Liver (tissue), 9 donors: ENCODE results near the gene KIF26A. TPM values are rescaled to one million over a fixed set of nuclear protein-coding genes. Genes with fewer than 3 reads are reported as not detected.

Experiments used
- DNase-seq: peaks from one replicate; pipeline ENCODE4 v3.0.0-alpha.2; 2017; ENCODE audit warnings: low spot score
- H3K27ac ChIP-seq, 2 donors: one replicate each; pipeline ENCODE4 v1.7.0; 2013; ENCODE audit warnings: inconsistent platforms in 2 of 2, low read length in 2 of 2, control low read depth in 1 of 2, low read depth in 1 of 2, mild to moderate bottlenecking in 1 of 2
- H3K27me3 ChIP-seq, 4 donors: one replicate each; pipeline versions ENCODE4 v1.6.1 to v1.7.0; 2013; ENCODE audit warnings: low read length in 3 of 4, inconsistent platforms in 1 of 4, mild to moderate bottlenecking in 1 of 4, moderate library complexity in 1 of 4; ENCODE audit not compliant: control insufficient read depth in 4 of 4, insufficient read depth in 4 of 4
- H3K36me3 ChIP-seq, 4 donors: one replicate each; pipeline versions ENCODE4 v1.6.1 to v1.7.0; 2013; ENCODE audit warnings: low read length in 3 of 4, mild to moderate bottlenecking in 3 of 4, low read depth in 1 of 4, moderate library complexity in 1 of 4; ENCODE audit not compliant: control insufficient read depth in 4 of 4, insufficient read depth in 3 of 4
- H3K4me1 ChIP-seq, 4 donors: one replicate each; pipeline versions ENCODE4 v1.6.1 to v1.7.0; 2013; ENCODE audit warnings: low read length in 3 of 4, mild to moderate bottlenecking in 3 of 4, moderate library complexity in 1 of 4; ENCODE audit not compliant: control insufficient read depth in 4 of 4, insufficient read depth in 4 of 4
- H3K4me3 ChIP-seq, 3 donors: one replicate each; pipeline versions ENCODE4 v1.6.1 to v1.7.0; 2013; ENCODE audit warnings: low read length in 3 of 3, control low read depth in 1 of 3, low read depth in 1 of 3, mild to moderate bottlenecking in 1 of 3
- H3K9ac ChIP-seq, 2 donors: one replicate each; pipeline ENCODE4 v1.7.0; 2013; ENCODE audit warnings: low read length in 2 of 2, mild to moderate bottlenecking in 2 of 2, moderate library complexity in 2 of 2, control low read depth in 1 of 2, low read depth in 1 of 2
- H3K9me3 ChIP-seq, 4 donors: one replicate each; pipeline versions ENCODE4 v1.6.1 to v1.7.0; 2013; ENCODE audit warnings: low read length in 3 of 4; ENCODE audit not compliant: control insufficient read depth in 4 of 4
- EGR1 ChIP-seq, 2 donors: IDR thresholded peaks; 2 replicates each; pipeline ENCODE4 v1.6.1; 2016 to 2018; ENCODE audit warnings: antibody characterized with exemption in 2 of 2, low read depth in 2 of 2
- FOXA1 ChIP-seq: IDR thresholded peaks from 2 replicates; pipeline ENCODE4 v1.6.1; 2016; ENCODE audit warnings: antibody characterized with exemption
- FOXA2 ChIP-seq: IDR thresholded peaks from 2 replicates; pipeline ENCODE4 v1.6.1; 2016; ENCODE audit warnings: antibody characterized with exemption
- GABPA ChIP-seq, 2 donors: IDR thresholded peaks in 1 of 2; conservative IDR thresholded peaks in 1 of 2; 2 replicates each; pipeline ENCODE4 v1.6.1; 2016; ENCODE audit warnings: antibody characterized with exemption in 2 of 2, mild to moderate bottlenecking in 1 of 2, moderate library complexity in 1 of 2
- HNF4A ChIP-seq, 2 donors: conservative IDR thresholded peaks; 2 replicates each; pipeline ENCODE4 v1.6.1; 2016; ENCODE audit warnings: antibody characterized with exemption in 2 of 2, mild to moderate bottlenecking in 2 of 2
- HNF4G ChIP-seq: IDR thresholded peaks from 2 replicates; pipeline ENCODE4 v1.6.1; 2016; ENCODE audit warnings: antibody characterized with exemption
- JUND ChIP-seq, 2 donors: IDR thresholded peaks; 2 replicates each; pipeline ENCODE4 v1.6.1; 2016; ENCODE audit warnings: antibody characterized with exemption in 2 of 2
- NR2F2 ChIP-seq: IDR thresholded peaks from 2 replicates; pipeline ENCODE4 v1.6.1; 2016; ENCODE audit warnings: antibody characterized with exemption
- RAD21 ChIP-seq, 2 donors: IDR thresholded peaks; 2 replicates each; pipeline ENCODE4 v1.6.1; 2016; ENCODE audit warnings: antibody characterized with exemption in 2 of 2, mild to moderate bottlenecking in 2 of 2
- RXRA ChIP-seq, 2 donors: IDR thresholded peaks; 2 replicates each; pipeline ENCODE4 v1.6.1; 2017 to 2018; ENCODE audit warnings: antibody characterized with exemption in 2 of 2, mild to moderate bottlenecking in 1 of 2
- SP1 ChIP-seq: IDR thresholded peaks from 2 replicates; pipeline ENCODE4 v1.6.1; 2018; ENCODE audit warnings: antibody characterized with exemption, mild to moderate bottlenecking
- TAF1 ChIP-seq: conservative IDR thresholded peaks from 2 replicates; pipeline ENCODE4 v1.6.1; 2016; ENCODE audit warnings: antibody characterized with exemption, mild to moderate bottlenecking
- YY1 ChIP-seq: IDR thresholded peaks from 2 replicates; pipeline ENCODE4 v1.6.1; 2016; ENCODE audit warnings: antibody characterized with exemption, mild to moderate bottlenecking
- WGBS: extraction: QIAGEN DNeasy Blood & Tissue Kit; methylation state at CpG from one replicate; pipeline ENCODE4 v1.1.7; 2013; 5-methylcytosine and 5-hydroxymethylcytosine counted together
- polyA plus RNA-seq, 2 donors: library from polyadenylated mRNA; stranded (reverse) in 1 of 2; unstranded in 1 of 2; fragments of 200-250 nt in 1 of 2; fragments of >200 nt in 1 of 2; fragmentation: Nextera tagmentation in 1 of 2; extraction: Ambion mirVana in 1 of 2; gene quantifications; one replicate each; pipeline versions ENCODE4 v1.2.1 to v1.2.3, GENCODE V29; 2013 to 2015
- total RNA-seq, 2 donors: library from RNA; depleted of rRNA; stranded (reverse); fragments of >200 nt; gene quantifications; one replicate each; pipeline ENCODE4 v1.2.3, GENCODE V29; 2014
- TF ChIP-seq, protein P1 (sequence below): IDR thresholded peaks from 2 replicates; pipeline ENCODE4 v1.6.1; 2016; ENCODE audit warnings: antibody characterized with exemption
- TF ChIP-seq, protein P2 (sequence below): IDR thresholded peaks from 2 replicates; pipeline ENCODE4 v1.6.1; 2016; ENCODE audit warnings: antibody characterized with exemption
- TF ChIP-seq, protein P3 (sequence below): IDR thresholded peaks from 2 replicates; pipeline ENCODE4 v1.6.1; 2016; ENCODE audit warnings: antibody characterized with exemption, mild to moderate bottlenecking
- TF ChIP-seq, protein P4 (sequence below): IDR thresholded peaks from 2 replicates; pipeline ENCODE4 v1.6.1; 2016; ENCODE audit warnings: antibody characterized with exemption
- TF ChIP-seq, protein P5 (sequence below): fragments of 150-350 bp; IDR thresholded peaks from 2 replicates; pipeline ENCODE4 v1.5.1; 2017; ENCODE audit warnings: improper control_type of control experiment, low read depth, low read length; ENCODE audit not compliant: missing input control
- donor health status: healthy.
- donor health status: healthy.
- donor health status: healthy.
- donor health status: healthy.
- donor health status: healthy.

The KIF26A gene
- total and polyA plus RNA-seq, 4 donors = 0.07 to 10.2 (median 1.3) TPM

DNA sequence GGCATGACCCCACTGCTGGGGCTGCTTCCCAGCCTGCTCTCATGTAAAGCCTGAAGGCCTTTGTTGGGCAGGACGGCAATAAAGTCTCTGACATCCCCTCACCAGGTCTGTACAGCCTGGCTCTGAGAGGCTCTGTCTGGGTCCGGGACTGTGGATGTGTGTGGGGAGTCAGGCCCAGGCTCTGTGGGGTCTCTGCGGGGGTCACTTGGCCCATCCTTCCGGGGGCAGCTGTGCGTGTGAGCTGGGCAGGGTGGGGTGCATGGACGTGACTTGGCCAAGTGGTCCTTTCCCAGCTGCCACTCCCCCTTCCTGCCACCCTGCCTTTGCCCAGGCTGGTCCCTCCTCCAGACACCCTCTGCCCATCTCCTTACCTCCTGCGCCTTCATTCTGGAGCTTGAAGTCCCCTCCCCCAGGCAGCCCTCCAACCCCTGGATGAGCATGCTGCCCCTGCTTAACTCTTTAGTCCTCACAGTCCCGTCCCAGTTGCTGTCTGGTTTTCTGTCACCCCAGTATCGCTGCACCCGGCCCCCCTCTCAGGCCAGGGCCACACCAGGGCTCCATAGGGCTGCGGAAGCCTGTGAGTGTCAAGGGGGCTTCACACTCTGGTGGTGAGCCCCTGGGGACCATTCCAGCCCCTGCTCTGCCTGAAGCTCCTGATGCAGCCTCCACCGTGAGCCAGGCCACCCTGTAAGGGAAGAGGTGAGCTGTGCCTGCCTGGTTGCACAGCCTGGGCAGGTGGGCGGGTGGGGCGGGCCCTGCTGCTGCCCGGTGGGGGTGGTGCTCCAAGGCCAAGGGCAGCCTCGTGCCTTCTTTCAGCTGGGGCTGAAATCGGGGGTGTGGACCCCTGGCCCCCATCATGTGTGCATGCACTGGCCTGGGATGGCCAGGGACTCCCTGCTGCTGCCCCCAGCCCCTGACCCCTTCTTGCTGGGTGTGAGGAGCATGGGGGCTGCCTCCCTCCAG is 25.5 kb upstream of the KIF26A start:
- DNase-seq = no peak

DNA sequence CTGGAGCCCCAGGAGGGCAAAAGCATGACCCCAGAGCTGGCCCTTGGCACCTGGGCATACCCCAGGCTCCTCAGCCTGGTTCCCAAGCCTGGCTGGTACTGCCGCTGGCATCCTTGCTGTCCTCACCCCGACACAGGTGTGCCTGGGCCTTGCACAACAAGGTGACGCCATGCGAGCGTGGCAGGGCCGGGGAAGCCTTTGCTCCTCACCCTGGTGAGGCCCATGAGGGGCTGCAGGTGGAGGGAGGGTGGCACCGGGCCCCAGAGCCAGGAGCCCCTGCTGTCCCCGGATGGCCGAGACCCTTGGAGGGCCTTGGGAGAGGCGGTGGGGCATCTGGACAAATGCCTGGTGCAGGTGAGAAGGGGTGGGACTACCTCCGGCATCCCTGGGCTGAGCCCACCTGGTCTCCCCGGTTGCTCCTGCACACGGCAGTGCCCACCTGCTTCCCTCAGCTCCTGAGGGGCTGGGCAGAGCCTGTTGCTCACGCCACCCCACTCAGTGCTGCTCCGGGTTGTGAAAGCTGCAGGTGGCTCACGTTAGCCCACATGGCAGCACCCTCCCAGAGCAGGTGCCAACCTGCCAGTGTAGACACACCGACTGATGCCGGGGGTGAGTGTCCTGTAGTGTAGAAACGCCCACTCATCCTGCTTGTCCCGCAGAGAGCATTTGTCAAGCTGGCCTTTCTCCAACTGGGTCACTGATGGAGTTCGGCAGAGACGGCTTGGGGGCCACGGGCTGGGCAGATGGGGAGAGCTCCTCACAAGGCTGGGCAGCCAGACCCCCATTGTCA is 24.6 kb upstream of the KIF26A start:
- WGBS = 65% methylated on average over 23 of the region's 23 CpGs
- peaks cover 5 to 16% (median 10%) of the 10 kb centered on the region in 4 donors for H3K4me1 ChIP-seq
- no peaks in the 10 kb centered on the region for H3K27me3 ChIP-seq
- DNase-seq = no peak
- H3K4me3 ChIP-seq = no peak overlapping the region
- TF ChIP-seq FOXA1 = no peak
- TF ChIP-seq HNF4A (conservative IDR thresholded peaks at IDR 0.05) = no peak
- TF ChIP-seq YY1 = no peak
- TF ChIP-seq TAF1 = no peak
- no peak for TF ChIP-seq HNF4G
- no peak for TF ChIP-seq GABPA (IDR thresholded peaks at IDR 0.05 in 1 of 2, conservative IDR thresholded peaks at IDR 0.05 in 1 of 2)
- no peak for TF ChIP-seq NR2F2
- TF ChIP-seq RXRA (IDR thresholded peaks at IDR 0.05) = no peak
- TF ChIP-seq, protein P1, sequence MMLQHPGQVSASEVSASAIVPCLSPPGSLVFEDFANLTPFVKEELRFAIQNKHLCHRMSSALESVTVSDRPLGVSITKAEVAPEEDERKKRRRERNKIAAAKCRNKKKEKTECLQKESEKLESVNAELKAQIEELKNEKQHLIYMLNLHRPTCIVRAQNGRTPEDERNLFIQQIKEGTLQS = no peak
- TF ChIP-seq, protein P2, sequence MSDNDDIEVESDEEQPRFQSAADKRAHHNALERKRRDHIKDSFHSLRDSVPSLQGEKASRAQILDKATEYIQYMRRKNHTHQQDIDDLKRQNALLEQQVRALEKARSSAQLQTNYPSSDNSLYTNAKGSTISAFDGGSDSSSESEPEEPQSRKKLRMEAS = no peak
- TF ChIP-seq RAD21 (IDR thresholded peaks at IDR 0.05) = no peak
- TF ChIP-seq EGR1 (IDR thresholded peaks at IDR 0.05; ENCODE audit: low read depth in 2 of 2) = no peak
- TF ChIP-seq, protein P3, sequence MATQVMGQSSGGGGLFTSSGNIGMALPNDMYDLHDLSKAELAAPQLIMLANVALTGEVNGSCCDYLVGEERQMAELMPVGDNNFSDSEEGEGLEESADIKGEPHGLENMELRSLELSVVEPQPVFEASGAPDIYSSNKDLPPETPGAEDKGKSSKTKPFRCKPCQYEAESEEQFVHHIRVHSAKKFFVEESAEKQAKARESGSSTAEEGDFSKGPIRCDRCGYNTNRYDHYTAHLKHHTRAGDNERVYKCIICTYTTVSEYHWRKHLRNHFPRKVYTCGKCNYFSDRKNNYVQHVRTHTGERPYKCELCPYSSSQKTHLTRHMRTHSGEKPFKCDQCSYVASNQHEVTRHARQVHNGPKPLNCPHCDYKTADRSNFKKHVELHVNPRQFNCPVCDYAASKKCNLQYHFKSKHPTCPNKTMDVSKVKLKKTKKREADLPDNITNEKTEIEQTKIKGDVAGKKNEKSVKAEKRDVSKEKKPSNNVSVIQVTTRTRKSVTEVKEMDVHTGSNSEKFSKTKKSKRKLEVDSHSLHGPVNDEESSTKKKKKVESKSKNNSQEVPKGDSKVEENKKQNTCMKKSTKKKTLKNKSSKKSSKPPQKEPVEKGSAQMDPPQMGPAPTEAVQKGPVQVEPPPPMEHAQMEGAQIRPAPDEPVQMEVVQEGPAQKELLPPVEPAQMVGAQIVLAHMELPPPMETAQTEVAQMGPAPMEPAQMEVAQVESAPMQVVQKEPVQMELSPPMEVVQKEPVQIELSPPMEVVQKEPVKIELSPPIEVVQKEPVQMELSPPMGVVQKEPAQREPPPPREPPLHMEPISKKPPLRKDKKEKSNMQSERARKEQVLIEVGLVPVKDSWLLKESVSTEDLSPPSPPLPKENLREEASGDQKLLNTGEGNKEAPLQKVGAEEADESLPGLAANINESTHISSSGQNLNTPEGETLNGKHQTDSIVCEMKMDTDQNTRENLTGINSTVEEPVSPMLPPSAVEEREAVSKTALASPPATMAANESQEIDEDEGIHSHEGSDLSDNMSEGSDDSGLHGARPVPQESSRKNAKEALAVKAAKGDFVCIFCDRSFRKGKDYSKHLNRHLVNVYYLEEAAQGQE = no peak
- TF ChIP-seq FOXA2 = no peak
- TF ChIP-seq, protein P4, sequence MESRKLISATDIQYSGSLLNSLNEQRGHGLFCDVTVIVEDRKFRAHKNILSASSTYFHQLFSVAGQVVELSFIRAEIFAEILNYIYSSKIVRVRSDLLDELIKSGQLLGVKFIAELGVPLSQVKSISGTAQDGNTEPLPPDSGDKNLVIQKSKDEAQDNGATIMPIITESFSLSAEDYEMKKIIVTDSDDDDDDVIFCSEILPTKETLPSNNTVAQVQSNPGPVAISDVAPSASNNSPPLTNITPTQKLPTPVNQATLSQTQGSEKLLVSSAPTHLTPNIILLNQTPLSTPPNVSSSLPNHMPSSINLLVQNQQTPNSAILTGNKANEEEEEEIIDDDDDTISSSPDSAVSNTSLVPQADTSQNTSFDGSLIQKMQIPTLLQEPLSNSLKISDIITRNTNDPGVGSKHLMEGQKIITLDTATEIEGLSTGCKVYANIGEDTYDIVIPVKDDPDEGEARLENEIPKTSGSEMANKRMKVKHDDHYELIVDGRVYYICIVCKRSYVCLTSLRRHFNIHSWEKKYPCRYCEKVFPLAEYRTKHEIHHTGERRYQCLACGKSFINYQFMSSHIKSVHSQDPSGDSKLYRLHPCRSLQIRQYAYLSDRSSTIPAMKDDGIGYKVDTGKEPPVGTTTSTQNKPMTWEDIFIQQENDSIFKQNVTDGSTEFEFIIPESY = no peak
- TF ChIP-seq JUND (IDR thresholded peaks at IDR 0.05) = no peak
- no peak for TF ChIP-seq SP1
- TF ChIP-seq, protein P5, sequence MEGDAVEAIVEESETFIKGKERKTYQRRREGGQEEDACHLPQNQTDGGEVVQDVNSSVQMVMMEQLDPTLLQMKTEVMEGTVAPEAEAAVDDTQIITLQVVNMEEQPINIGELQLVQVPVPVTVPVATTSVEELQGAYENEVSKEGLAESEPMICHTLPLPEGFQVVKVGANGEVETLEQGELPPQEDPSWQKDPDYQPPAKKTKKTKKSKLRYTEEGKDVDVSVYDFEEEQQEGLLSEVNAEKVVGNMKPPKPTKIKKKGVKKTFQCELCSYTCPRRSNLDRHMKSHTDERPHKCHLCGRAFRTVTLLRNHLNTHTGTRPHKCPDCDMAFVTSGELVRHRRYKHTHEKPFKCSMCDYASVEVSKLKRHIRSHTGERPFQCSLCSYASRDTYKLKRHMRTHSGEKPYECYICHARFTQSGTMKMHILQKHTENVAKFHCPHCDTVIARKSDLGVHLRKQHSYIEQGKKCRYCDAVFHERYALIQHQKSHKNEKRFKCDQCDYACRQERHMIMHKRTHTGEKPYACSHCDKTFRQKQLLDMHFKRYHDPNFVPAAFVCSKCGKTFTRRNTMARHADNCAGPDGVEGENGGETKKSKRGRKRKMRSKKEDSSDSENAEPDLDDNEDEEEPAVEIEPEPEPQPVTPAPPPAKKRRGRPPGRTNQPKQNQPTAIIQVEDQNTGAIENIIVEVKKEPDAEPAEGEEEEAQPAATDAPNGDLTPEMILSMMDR = no peak
- H3K36me3 ChIP-seq = peaks cover 0 to 10% (median 1%) of the 10 kb centered on the region in 4 donors
- H3K27ac ChIP-seq = no peak overlapping the region
- no peak overlapping the region for H3K9ac ChIP-seq
- no peaks in the 10 kb centered on the region for H3K9me3 ChIP-seq

More for the DNA sequence above, 25.5 kb upstream of the KIF26A start:
- Histone ChIP-seq H3K36me3 (peaks cover 0 to 12% (median 1%) of the 10 kb centered on the region in 4 donors), H3K27me3 (no peaks in the 10 kb centered on the region), H3K9ac (no peak overlapping the region), H3K27ac (no peak overlapping the region), H3K4me3 (no peak overlapping the region), H3K9me3 (no peaks in the 10 kb centered on the region), H3K4me1 (peaks cover 5 to 16% (median 10%) of the 10 kb centered on the region in 4 donors)
- 79% methylated on average over 17 of the region's 17 CpGs for WGBS
- TF ChIP-seq HNF4G = no peak
- TF ChIP-seq FOXA2 = no peak
